Neural cell (in vitro differentiated cells): ENCODE results near the gene TGFBR3L. TPM values are rescaled to one million over a fixed set of nuclear protein-coding genes. Genes with fewer than 3 reads are reported as not detected.

ENCODE experiments used
- H2AFZ ChIP-seq: fragments of 200-600, 300-800 bp; sonication (generic), shearing (Covaris generic); 2 replicates; pipeline ENCODE4 v1.6.0; 2014; ENCODE audit warnings: low read depth, mild to moderate bottlenecking, antibody characterized with exemption, low read length, moderate library complexity
- H3F3A ChIP-seq: fragments of 200-600 bp; shearing (Covaris generic); 2 replicates; pipeline ENCODE4 v1.6.1; 2016; ENCODE audit warnings: mild to moderate bottlenecking, moderate library complexity, mixed read lengths, antibody characterized with exemption, low read length; ENCODE audit not compliant: insufficient read depth, poor library complexity, severe bottlenecking
- H3K27ac ChIP-seq: fragments of 200-600, 300-800 bp; sonication (generic), shearing (Covaris generic); 2 replicates; pipeline ENCODE4 v1.5.1; 2014; ENCODE audit warnings: mild to moderate bottlenecking, low read length, moderate library complexity
- H3K27me3 ChIP-seq: fragments of 300-800, 200-600 bp; sonication (generic), shearing (Covaris generic); 2 replicates; pipeline ENCODE4 v1.6.0; 2014; ENCODE audit warnings: mild to moderate bottlenecking, low read depth, low read length, moderate library complexity; ENCODE audit not compliant: insufficient read depth
- H3K36me3 ChIP-seq: fragments of 300-800, 200-600 bp; sonication (generic), shearing (Covaris generic); 2 replicates; pipeline ENCODE4 v1.5.1; 2014; ENCODE audit warnings: mild to moderate bottlenecking, antibody characterized with exemption, low read length, moderate library complexity; ENCODE audit not compliant: insufficient read depth
- H3K4me2 ChIP-seq: fragments of 300-800, 200-600 bp; sonication (generic), shearing (Covaris generic); 2 replicates; pipeline ENCODE4 v1.6.0; 2014; ENCODE audit warnings: mild to moderate bottlenecking, low read length
- H3K4me3 ChIP-seq: fragments of 300-800, 200-600 bp; sonication (generic), shearing (Covaris generic); 2 replicates; pipeline ENCODE4 v1.5.1; 2014; ENCODE audit warnings: mild to moderate bottlenecking, low read length, moderate library complexity
- H3K79me2 ChIP-seq: fragments of 200-600 bp; shearing (Covaris generic); replicated peaks from 2 replicates; pipeline ENCODE4 v1.6.0; 2014; ENCODE audit warnings: mild to moderate bottlenecking, low read length, moderate library complexity; ENCODE audit not compliant: insufficient read depth
- H3K9ac ChIP-seq: fragments of 300-800, 200-600 bp; sonication (generic), shearing (Covaris generic); 2 replicates; pipeline ENCODE4 v1.6.1; 2016; ENCODE audit warnings: mild to moderate bottlenecking, low read length, mixed read lengths
- H3K9me2 ChIP-seq: fragments of 200-600 bp; shearing (Covaris generic); 2 replicates; pipeline ENCODE4 v1.6.1; 2016; ENCODE audit warnings: mild to moderate bottlenecking, low read length, mixed read lengths; ENCODE audit not compliant: insufficient read depth
- H3K9me3 ChIP-seq: fragments of 200-600, 300-800 bp; sonication (generic), shearing (Covaris generic); 2 replicates; pipeline ENCODE4 v1.6.1; 2016; ENCODE audit warnings: mild to moderate bottlenecking, mixed run types, low read length, moderate library complexity, mixed read lengths
- H4K20me1 ChIP-seq: fragments of 200-600 bp; shearing (Covaris generic); 2 replicates; pipeline ENCODE4 v1.6.1; 2016; ENCODE audit warnings: mild to moderate bottlenecking, mixed run types; ENCODE audit not compliant: insufficient read depth
- CTCF ChIP-seq: fragments of 450-650 bp; IDR thresholded peaks from 2 replicates; pipeline ENCODE4 v1.5.1; 2014; ENCODE audit warnings: antibody characterized with exemption, mild to moderate bottlenecking, moderate library complexity; ENCODE audit not compliant: poor library complexity, severe bottlenecking
- EP300 ChIP-seq: fragments of 450-650 bp; conservative IDR thresholded peaks from 2 replicates; pipeline ENCODE4 v1.6.1; 2014; ENCODE audit warnings: antibody characterized with exemption, mild to moderate bottlenecking, moderate library complexity; ENCODE audit not compliant: poor library complexity, severe bottlenecking
- EZH2 ChIP-seq: fragments of 200-600, 300-800 bp; shearing (Covaris generic), sonication (generic); IDR thresholded peaks from 2 replicates; pipeline ENCODE4 v1.6.1; 2014; ENCODE audit warnings: antibody characterized with exemption, low read length, borderline replicate concordance, mild to moderate bottlenecking; ENCODE audit not compliant: insufficient read depth, poor library complexity, severe bottlenecking
- MXI1 ChIP-seq: fragments of 450-650 bp; conservative IDR thresholded peaks from 2 replicates; pipeline ENCODE4 v1.6.1; 2014; ENCODE audit warnings: antibody characterized with exemption, mild to moderate bottlenecking; ENCODE audit not compliant: poor library complexity, severe bottlenecking
- POLR2AphosphoS5 ChIP-seq: IDR thresholded peaks from 2 replicates; pipeline ENCODE4 v1.6.1; 2012
- RAD21 ChIP-seq: fragments of 450-650 bp; conservative IDR thresholded peaks from 2 replicates; pipeline ENCODE4 v1.6.1; 2014; ENCODE audit warnings: antibody characterized with exemption, mild to moderate bottlenecking, moderate library complexity
- REST ChIP-seq: IDR thresholded peaks from 2 replicates; pipeline ENCODE4 v1.6.1; 2012; ENCODE audit warnings: borderline replicate concordance
- SMC3 ChIP-seq: fragments of 450-650 bp; conservative IDR thresholded peaks from 2 replicates; pipeline ENCODE4 v1.6.1; 2014; ENCODE audit warnings: antibody characterized with exemption, mild to moderate bottlenecking, moderate library complexity; ENCODE audit not compliant: poor library complexity
- TAF1 ChIP-seq: IDR thresholded peaks from 2 replicates; pipeline ENCODE4 v1.6.1; 2012; ENCODE audit warnings: low read depth
- polyA plus RNA-seq: library from polyadenylated mRNA; depleted of rRNA; stranded (reverse); fragments of >200 nt; gene quantifications from 2 replicates; pipeline ENCODE4 v1.2.3, GENCODE V29; 2014

TGFBR3L gene
- polyA plus RNA-seq, 1 donor from 2014 or later, result not detected

GRCh38 chr19:7912144-7912696 lies 2.4 kb upstream of the TGFBR3L start:
- Histone ChIP-seq H3K4me3 (no peak overlapping the region), H3K36me3 (no peaks in the 10 kb centered on the region)

More at GRCh38 chr19:7912144-7912696, 2.4 kb upstream of the TGFBR3L start:
- H4K20me1 ChIP-seq, result no peaks in the 10 kb centered on the region
- no peak overlapping the region for H3K9ac ChIP-seq
- no peaks in the 10 kb centered on the region for H3F3A ChIP-seq
- no peak overlapping the region for H2AFZ ChIP-seq
- TF ChIP-seq TAF1, result no peak
- no peak for TF ChIP-seq CTCF
- no peak for TF ChIP-seq SMC3
- no peak for TF ChIP-seq EZH2
- no peak for TF ChIP-seq MXI1
- TF ChIP-seq RAD21, result no peak
- TF ChIP-seq EP300, result no peak
- no peak for TF ChIP-seq POLR2AphosphoS5
- TF ChIP-seq REST, result no peak
- no peak overlapping the region for H3K27ac ChIP-seq
- H3K4me2 ChIP-seq, result no peak overlapping the region
- H3K9me3 ChIP-seq, result no peaks in the 10 kb centered on the region
- no peaks in the 10 kb centered on the region for H3K79me2 ChIP-seq
- H3K27me3 ChIP-seq, result peaks cover 32% of the 10 kb centered on the region
- no peaks in the 10 kb centered on the region for H3K9me2 ChIP-seq
